Neuronal stem cell (in vitro differentiated cells): ENCODE measurements around the gene MTARC2.
"Not testable (repeated sequence)": the region's sequence is repeated elsewhere in the genome, so short reads cannot be mapped to it uniquely, and the experiment has no call there.

Experiments used
- DNase-seq: peaks from one replicate; pipeline ENCODE4 v3.0.0-alpha.2; 2013; ENCODE audit warnings: low spot score
- H2AFZ ChIP-seq: one replicate; pipeline ENCODE4 v1.6.1; 2013; ENCODE audit warnings: mild to moderate bottlenecking, low read length, inconsistent platforms
- H2AK5ac ChIP-seq: 2 replicates; pipeline ENCODE4 v1.6.1; 2013; ENCODE audit warnings: low read depth, mild to moderate bottlenecking, inconsistent platforms, low read length, moderate library complexity, mixed read lengths
- H2BK120ac ChIP-seq: 2 replicates; pipeline ENCODE4 v1.6.1; 2013; ENCODE audit warnings: low read depth, mild to moderate bottlenecking, inconsistent platforms, low read length, moderate library complexity, mixed read lengths
- H2BK12ac ChIP-seq: one replicate; pipeline ENCODE4 v1.6.1; 2013; ENCODE audit warnings: low read length, inconsistent platforms
- H2BK15ac ChIP-seq: 2 replicates; pipeline ENCODE4 v1.6.1; 2013; ENCODE audit warnings: mild to moderate bottlenecking, low read length, inconsistent platforms, mixed read lengths
- H2BK5ac ChIP-seq: one replicate; pipeline ENCODE4 v1.6.1; 2013; ENCODE audit warnings: inconsistent platforms, mild to moderate bottlenecking, low read length, moderate library complexity
- H3K14ac ChIP-seq: one replicate; pipeline ENCODE4 v1.6.1; 2013; ENCODE audit warnings: low read length, inconsistent platforms
- H3K18ac ChIP-seq: 2 replicates; pipeline ENCODE4 v1.6.1; 2013; ENCODE audit warnings: low read length, inconsistent platforms
- H3K23ac ChIP-seq: 2 replicates; pipeline ENCODE4 v1.6.1; 2013; ENCODE audit warnings: low read depth, mild to moderate bottlenecking, mixed read lengths, low read length, inconsistent platforms; ENCODE audit not compliant: poor library complexity
- H3K27ac ChIP-seq: replicated peaks from 3 replicates; pipeline ENCODE4 v1.5.1; 2013; ENCODE audit warnings: low read length, inconsistent platforms
- H3K27me3 ChIP-seq, 3 experiments: 2 replicates each; pipeline ENCODE4 v1.6.1; 2013; ENCODE audit warnings: low read length in 3 of 3, mild to moderate bottlenecking in 2 of 3, inconsistent platforms in 1 of 3, low read depth in 1 of 3, mixed read lengths in 1 of 3, moderate library complexity in 1 of 3; ENCODE audit not compliant: control insufficient read depth in 3 of 3, insufficient read depth in 3 of 3
- H3K36me3 ChIP-seq, 2 donors: replicated peaks in 1 of 2; 2 replicates each; pipeline ENCODE4 v1.6.1; 2013; ENCODE audit warnings: low read length in 2 of 2; ENCODE audit not compliant: control insufficient read depth in 2 of 2, insufficient read depth in 2 of 2
- H3K4ac ChIP-seq: 2 replicates; pipeline ENCODE4 v1.6.1; 2013; ENCODE audit warnings: inconsistent platforms, mild to moderate bottlenecking, low read length, moderate library complexity
- H3K4me1 ChIP-seq, 2 donors: 1 replicate in 1 of 2; 2 replicates in 1 of 2; pipeline ENCODE4 v1.6.1; 2013; ENCODE audit warnings: low read length in 2 of 2, low read depth in 1 of 2; ENCODE audit not compliant: control insufficient read depth in 2 of 2, insufficient read depth in 1 of 2
- H3K4me2 ChIP-seq: one replicate; pipeline ENCODE4 v1.6.1; 2013; ENCODE audit warnings: mild to moderate bottlenecking, low read length, inconsistent platforms; ENCODE audit not compliant: insufficient read depth, poor library complexity, severe bottlenecking
- H3K4me3 ChIP-seq, 2 donors: 2 replicates each; pipeline ENCODE4 v1.5.1; 2013; ENCODE audit warnings: low read length in 2 of 2, mild to moderate bottlenecking in 2 of 2, inconsistent platforms in 1 of 2, moderate library complexity in 1 of 2
- H3K79me1 ChIP-seq: one replicate; pipeline ENCODE4 v1.6.1; 2013; ENCODE audit warnings: low read depth, mild to moderate bottlenecking, inconsistent platforms, low read length, moderate library complexity
- H3K9ac ChIP-seq: one replicate; pipeline ENCODE4 v1.6.1; 2013; ENCODE audit warnings: mild to moderate bottlenecking, low read depth, low read length, inconsistent platforms; ENCODE audit not compliant: poor library complexity
- H3K9me3 ChIP-seq, 2 donors: replicated peaks in 1 of 2; 2 replicates each; pipeline versions ENCODE3 to v1.6.1; 2013; ENCODE audit warnings: low read length in 2 of 2, mild to moderate bottlenecking in 2 of 2, inconsistent platforms in 1 of 2, low read depth in 1 of 2, mixed read lengths in 1 of 2, moderate library complexity in 1 of 2; ENCODE audit not compliant: control insufficient read depth in 2 of 2, insufficient read depth in 1 of 2
- H4K8ac ChIP-seq: one replicate; pipeline ENCODE4 v1.6.1; 2013; ENCODE audit warnings: low read depth, mild to moderate bottlenecking, inconsistent platforms, low read length, moderate library complexity
- H4K91ac ChIP-seq: one replicate; pipeline ENCODE4 v1.6.1; 2013; ENCODE audit warnings: low read length, low read depth, mild to moderate bottlenecking, inconsistent platforms; ENCODE audit not compliant: poor library complexity
- WGBS, 2 donors: extraction: QIAGEN DNeasy Blood & Tissue Kit; methylation state at CpG; one replicate each; pipeline ENCODE4 v1.1.7; 2013; ENCODE audit warnings: missing lambda C conversion rate in 2 of 2, mixed read lengths in 1 of 2; ENCODE audit not compliant: insufficient read length in 2 of 2, insufficient replicate concordance in 1 of 2; ENCODE audit errors: extremely low coverage in 2 of 2; 5-methylcytosine and 5-hydroxymethylcytosine counted together

Gene MTARC2

GRCh38 chr1:220710333-220710732 lies 37.8 kb upstream of the MTARC2 start:
- no peak overlapping the region for H4K91ac ChIP-seq
- peaks cover 0 to 2% of the 10 kb centered on the region in 2 donors for H3K4me1 ChIP-seq
- peak overlapping the region; percentile 50 for H3K14ac ChIP-seq
- no peak overlapping the region for H3K23ac ChIP-seq
- no peaks in the 10 kb centered on the region for H3K36me3 ChIP-seq
- H2AFZ ChIP-seq, result no peak overlapping the region
- H2AK5ac ChIP-seq, result no peak overlapping the region
- no peak overlapping the region for H3K9ac ChIP-seq
- no peak overlapping the region for H3K18ac ChIP-seq
- no peak overlapping the region for H3K4me3 ChIP-seq
- H3K27ac ChIP-seq, result no peak overlapping the region
- no peak overlapping the region for H3K4ac ChIP-seq
- peaks cover 0 to 3% of the 10 kb centered on the region in 2 donors for H3K9me3 ChIP-seq
- H2BK12ac ChIP-seq, result no peak overlapping the region
- no peak overlapping the region for H2BK120ac ChIP-seq
- H2BK5ac ChIP-seq, result no peak overlapping the region
- H4K8ac ChIP-seq, result no peak overlapping the region
- H3K27me3 ChIP-seq, result no peaks in the 10 kb centered on the region
- no peak overlapping the region for H3K4me2 ChIP-seq
- no peak for DNase-seq
- WGBS, 2 donors, result no CpG with 5 or more reads among the region's 4 CpGs
- H3K79me1 ChIP-seq, result no peaks in the 10 kb centered on the region
- H2BK15ac ChIP-seq, result no peak overlapping the region

GRCh38 chr1:220711056-220711809 lies 36.9 kb upstream of the MTARC2 start:
- H3K9me3 ChIP-seq, result peaks cover 0 to 3% of the 10 kb centered on the region in 2 donors
- no peak overlapping the region for H3K4me2 ChIP-seq
- no peaks in the 10 kb centered on the region for H3K4me1 ChIP-seq
- no peak overlapping the region for H2BK12ac ChIP-seq
- no peak overlapping the region for H3K27ac ChIP-seq
- DNase-seq, result no peak
- no peak overlapping the region for H3K4ac ChIP-seq
- H3K4me3 ChIP-seq, result no peak overlapping the region
- H4K91ac ChIP-seq, result no peak overlapping the region
- H2BK120ac ChIP-seq, result peak overlapping the region; percentile 70
- H3K18ac ChIP-seq, result no peak overlapping the region
- H2BK15ac ChIP-seq, result no peak overlapping the region
- no peaks in the 10 kb centered on the region for H3K36me3 ChIP-seq
- no peak overlapping the region for H4K8ac ChIP-seq
- H2AFZ ChIP-seq, result peak overlapping the region; percentile 34
- H2BK5ac ChIP-seq, result no peak overlapping the region
- no peak overlapping the region for H3K9ac ChIP-seq
- H3K27me3 ChIP-seq, result no peaks in the 10 kb centered on the region
- H3K79me1 ChIP-seq, result no peaks in the 10 kb centered on the region
- H3K23ac ChIP-seq, result no peak overlapping the region
- WGBS, 2 donors, result no CpG with 5 or more reads among the region's 9 CpGs
- H2AK5ac ChIP-seq, result no peak overlapping the region
- H3K14ac ChIP-seq, result peak overlapping the region; percentile 27

- not testable (repeated sequence) for H3K4me2 ChIP-seq, H2AK5ac ChIP-seq, H2BK5ac ChIP-seq, H3K14ac ChIP-seq, H2BK12ac ChIP-seq, H3K9me3 ChIP-seq, H2BK120ac ChIP-seq, H3K18ac ChIP-seq, H3K27ac ChIP-seq, DNase-seq, H3K4me3 ChIP-seq, H3K23ac ChIP-seq, H3K9ac ChIP-seq, H4K91ac ChIP-seq, H3K27me3 ChIP-seq, H2BK15ac ChIP-seq, H3K4me1 ChIP-seq, H3K79me1 ChIP-seq, H2AFZ ChIP-seq, H3K4ac ChIP-seq, H4K8ac ChIP-seq, H3K36me3 ChIP-seq
- no CpG with 5 or more reads among the region's 5 CpGs for WGBS, 2 donors
These were observed 32.1 kb upstream of the MTARC2 start for GRCh38 chr1:220715986-220716385.

GRCh38 chr1:220717800-220718640 lies 30.1 kb upstream of the MTARC2 start:
- Histone ChIP-seq H2BK120ac (no peak overlapping the region), H3K27ac (no peak overlapping the region), H3K18ac (no peak overlapping the region), H3K4me1 (no peaks in the 10 kb centered on the region), H4K8ac (no peak overlapping the region), H2AFZ (peak overlapping the region; percentile 45), H3K36me3 (no peaks in the 10 kb centered on the region), H3K4me2 (no peak overlapping the region), H3K4ac (no peak overlapping the region), H3K9ac (no peak overlapping the region), H3K14ac (no peak overlapping the region), H4K91ac (no peak overlapping the region), H3K9me3 (peaks cover 0 to 3% of the 10 kb centered on the region in 2 donors), H3K79me1 (no peaks in the 10 kb centered on the region), H3K4me3 (no peak overlapping the region), H2BK5ac (no peak overlapping the region), H2AK5ac (no peak overlapping the region), H3K27me3 (no peaks in the 10 kb centered on the region), H2BK12ac (no peak overlapping the region), H2BK15ac (no peak overlapping the region), H3K23ac (no peak overlapping the region)
- DNase-seq, result no peak
- WGBS, 2 donors, result no CpG with 5 or more reads among the region's 20 CpGs
